ENCODE measurements around the gene CCDC33. TPM values are rescaled to one million over a fixed set of nuclear protein-coding genes. Genes with fewer than 3 reads are reported as not detected.

CCDC33 gene
- total and polyA plus RNA-seq, 10 of the 15 experiments (the other 5 are each of a cell fraction or from before 2014, with no cell fraction given): 0.57 to 5.8 (median 4.3) TPM

GRCh38 chr15:74233851-74234597 is 2.1 kb upstream of the CCDC33 start (continued):
- TF ChIP-seq, protein P1, sequence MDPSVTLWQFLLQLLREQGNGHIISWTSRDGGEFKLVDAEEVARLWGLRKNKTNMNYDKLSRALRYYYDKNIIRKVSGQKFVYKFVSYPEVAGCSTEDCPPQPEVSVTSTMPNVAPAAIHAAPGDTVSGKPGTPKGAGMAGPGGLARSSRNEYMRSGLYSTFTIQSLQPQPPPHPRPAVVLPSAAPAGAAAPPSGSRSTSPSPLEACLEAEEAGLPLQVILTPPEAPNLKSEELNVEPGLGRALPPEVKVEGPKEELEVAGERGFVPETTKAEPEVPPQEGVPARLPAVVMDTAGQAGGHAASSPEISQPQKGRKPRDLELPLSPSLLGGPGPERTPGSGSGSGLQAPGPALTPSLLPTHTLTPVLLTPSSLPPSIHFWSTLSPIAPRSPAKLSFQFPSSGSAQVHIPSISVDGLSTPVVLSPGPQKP (IDR thresholded peaks at IDR 0.05; ENCODE audit: low read depth, low read length): no peak

DNA sequence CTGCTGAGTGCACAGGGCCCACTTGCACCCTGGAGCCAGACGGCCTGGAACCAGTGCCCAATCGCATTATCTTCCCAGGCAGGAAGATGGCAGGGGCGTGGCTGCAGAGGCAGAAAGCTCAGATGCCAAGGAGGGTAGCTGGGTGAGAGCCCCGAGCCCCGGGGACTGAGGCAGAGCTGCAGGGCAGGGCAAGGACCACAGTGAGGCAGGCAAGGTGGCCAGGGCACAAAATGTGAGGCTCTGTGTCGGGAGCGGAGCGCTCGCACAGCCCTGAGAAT is 1.6 kb upstream of the CCDC33 start:
- intact Hi-C loops (cut with micrococcal nuclease; ENCODE audit: unreplicated experiment): no loop called here
- Histone ChIP-seq H3K79me2 (ENCODE audit: control insufficient read depth, insufficient read depth, low read length) (no peaks in the 10 kb centered on the region), H4K20me1 (ENCODE audit: control insufficient read depth, insufficient read depth) (no peaks in the 10 kb centered on the region), H3K9ac (ENCODE audit: control insufficient read depth, insufficient read depth, low read length) (no peak overlapping the region), H3K27ac (ENCODE audit: control insufficient read depth, insufficient read depth) (no peak overlapping the region), H3K36me3 (ENCODE audit: control insufficient read depth in 2 of 2, insufficient read depth in 2 of 2, low read length in 1 of 2) (no peaks in the 10 kb centered on the region), H3K4me2 (ENCODE audit: control insufficient read depth, insufficient read depth) (no peak overlapping the region), H2AFZ (ENCODE audit: control insufficient read depth, low read depth, low read length) (no peak overlapping the region), H3K4me1 (ENCODE audit: control insufficient read depth, insufficient read depth, low read length) (peaks cover 19% of the 10 kb centered on the region), H3K27me3 (replicated peaks in 1 of 2; ENCODE audit: control insufficient read depth in 2 of 2, insufficient read depth in 2 of 2, low read length in 1 of 2) (peaks cover 0 to 3% of the 10 kb centered on the region in 2 experiments; a peak in 2 of 4 replicates), H3K4me3 (no peak overlapping the region), H3K9me3 (replicated peaks; ENCODE audit: control insufficient read depth, insufficient read depth, low read length) (no peaks in the 10 kb centered on the region)
- BruUV-seq (replicated peaks): no TSS peak
- SMC1A ChIA-PET (ENCODE audit: uncharacterized antibody, unreplicated experiment): no interaction called here
- TF ChIP-seq TAF1 (IDR thresholded peaks at IDR 0.05; ENCODE audit: borderline replicate concordance, low read depth, low read length) (no peak), POLR2AphosphoS5 (IDR thresholded peaks at IDR 0.05; ENCODE audit: low read length) (no peak), KLF5 (IDR thresholded peaks at IDR 0.05; ENCODE audit: partially characterized antibody) (no peak), JUNB (IDR thresholded peaks at IDR 0.05) (no peak), RBBP5 (conservative IDR thresholded peaks at IDR 0.05) (no peak), RFX5 (IDR thresholded peaks at IDR 0.05; ENCODE audit: low read depth, low read length) (no peak), MTA3 (IDR thresholded peaks at IDR 0.05; ENCODE audit: borderline replicate concordance, low read length) (no peak), LARP7 (IDR thresholded peaks at IDR 0.05) (no peak)
- TF ChIP-seq, protein P2, sequence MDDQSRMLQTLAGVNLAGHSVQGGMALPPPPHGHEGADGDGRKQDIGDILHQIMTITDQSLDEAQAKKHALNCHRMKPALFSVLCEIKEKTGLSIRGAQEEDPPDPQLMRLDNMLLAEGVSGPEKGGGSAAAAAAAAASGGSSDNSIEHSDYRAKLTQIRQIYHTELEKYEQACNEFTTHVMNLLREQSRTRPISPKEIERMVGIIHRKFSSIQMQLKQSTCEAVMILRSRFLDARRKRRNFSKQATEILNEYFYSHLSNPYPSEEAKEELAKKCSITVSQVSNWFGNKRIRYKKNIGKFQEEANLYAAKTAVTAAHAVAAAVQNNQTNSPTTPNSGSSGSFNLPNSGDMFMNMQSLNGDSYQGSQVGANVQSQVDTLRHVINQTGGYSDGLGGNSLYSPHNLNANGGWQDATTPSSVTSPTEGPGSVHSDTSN (IDR thresholded peaks at IDR 0.05; ENCODE audit: insufficient replicate concordance, low read depth, low read length): no peak
- CTCF ChIA-PET: no interaction called here
- RAD21 ChIA-PET (ENCODE audit: unreplicated experiment): no interaction called here
- in situ Hi-C loops (cut with MboI): no loop called here
- DNase-seq (ENCODE audit: low read depth, low spot score) (no peak), ATAC-seq (no peak), FAIRE-seq (no peak)
- POLR2A ChIA-PET: no interaction called here
- 65% methylated on average over 9 of the region's 9 CpGs for WGBS (ENCODE audit: insufficient coverage, insufficient replicate concordance, low lambda C conversion rate, missing lambda C conversion rate)

Data from GM12878 (cell line).